Measurements from ENCODE around the gene TACSTD2.
"Not testable (repeated sequence)": the region's sequence is repeated elsewhere in the genome, so short reads cannot be mapped to it uniquely, and the experiment has no call there.

Gene TACSTD2

GRCh38 chr1:58586271-58586670 lies 9.2 kb upstream of the TACSTD2 start:
- no peak for DNase-seq

DNA sequence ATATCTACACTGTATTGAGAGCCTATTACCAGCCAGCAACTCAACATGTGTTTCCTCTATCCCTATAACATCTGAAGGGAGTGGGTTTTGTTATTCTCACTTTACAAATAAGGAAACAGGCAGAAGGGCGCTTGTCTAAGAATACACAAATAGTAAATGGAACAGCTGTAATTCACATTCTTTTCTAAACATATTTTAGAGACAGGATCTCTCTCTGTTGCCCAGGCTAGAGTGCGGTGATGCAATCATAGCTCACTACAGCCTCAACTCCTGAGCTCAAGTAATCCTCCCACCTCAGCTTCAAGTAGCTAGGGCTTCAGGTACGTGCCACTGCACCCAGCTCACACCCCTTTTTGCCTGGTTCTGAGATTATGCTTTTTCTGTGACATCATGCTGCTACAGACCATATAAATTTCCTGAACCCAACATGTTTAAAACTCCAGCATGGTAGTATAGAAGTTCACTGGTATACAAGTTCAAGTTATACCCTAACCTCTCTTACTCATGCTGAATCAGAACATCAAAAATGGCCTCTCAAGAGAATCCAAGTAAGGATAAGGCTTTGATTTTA lies 8.6 kb upstream of the TACSTD2 start:
- no peak for DNase-seq

DNA sequence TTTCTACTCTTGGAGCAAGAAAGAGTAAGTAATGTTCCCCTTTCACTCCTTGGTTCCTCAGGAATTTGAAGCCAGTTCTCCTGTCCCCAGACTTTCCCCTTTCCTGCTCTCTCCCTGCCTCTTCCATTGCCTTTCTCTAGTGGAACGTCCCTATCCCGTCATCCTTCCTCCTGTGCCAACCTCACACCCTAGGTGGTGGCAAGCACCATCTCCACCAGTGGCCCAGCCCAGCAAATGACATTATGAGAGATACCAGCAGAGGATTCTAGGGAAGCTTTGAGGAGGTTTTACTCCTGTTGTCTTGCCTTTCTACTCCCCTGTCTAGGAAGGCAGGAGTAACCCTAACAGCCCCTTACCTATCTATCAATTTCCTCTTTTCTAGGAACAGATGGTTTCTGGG lies 8.1 kb upstream of the TACSTD2 start:
- DNase-seq = no peak

DNA sequence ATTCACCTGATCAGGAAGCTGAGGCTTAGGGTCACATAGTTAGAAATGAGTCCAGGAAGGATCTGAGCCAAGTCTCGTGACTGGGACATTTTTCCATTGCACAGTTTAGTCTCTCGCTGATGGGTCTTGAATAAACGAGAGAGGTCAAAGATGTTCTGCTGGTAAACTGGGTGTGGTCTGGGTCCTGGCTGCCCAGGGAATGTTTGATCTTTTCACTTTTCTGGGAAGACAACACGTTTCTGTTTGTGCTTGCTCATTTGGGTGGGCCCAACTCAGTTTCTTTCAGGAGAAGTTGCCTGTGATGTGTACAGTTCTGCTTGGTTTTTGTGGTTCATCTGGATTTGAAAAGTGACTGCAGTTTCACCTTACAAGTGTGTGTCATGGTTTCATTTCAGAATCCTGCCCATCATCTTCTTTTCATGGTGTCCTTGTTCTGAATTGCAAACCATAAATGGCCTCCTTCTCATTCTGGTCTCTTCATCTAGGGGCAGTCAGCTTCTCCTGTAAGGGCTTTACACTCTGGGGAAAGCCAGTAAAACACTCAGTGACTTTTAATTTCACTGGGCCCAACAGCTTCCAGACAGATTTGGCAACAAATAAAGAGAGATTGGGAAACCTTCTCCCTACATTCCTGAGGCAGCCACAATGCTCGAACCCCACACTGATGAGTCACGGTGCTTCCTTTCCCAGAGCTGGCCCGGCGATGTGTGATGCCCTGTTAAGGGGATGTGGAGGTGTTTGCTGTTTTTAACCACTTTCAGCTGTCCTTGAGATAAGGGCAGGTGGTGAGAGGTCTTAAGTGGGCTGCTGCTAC lies 7.2 kb upstream of the TACSTD2 start:
- DNase-seq = no peak

DNA sequence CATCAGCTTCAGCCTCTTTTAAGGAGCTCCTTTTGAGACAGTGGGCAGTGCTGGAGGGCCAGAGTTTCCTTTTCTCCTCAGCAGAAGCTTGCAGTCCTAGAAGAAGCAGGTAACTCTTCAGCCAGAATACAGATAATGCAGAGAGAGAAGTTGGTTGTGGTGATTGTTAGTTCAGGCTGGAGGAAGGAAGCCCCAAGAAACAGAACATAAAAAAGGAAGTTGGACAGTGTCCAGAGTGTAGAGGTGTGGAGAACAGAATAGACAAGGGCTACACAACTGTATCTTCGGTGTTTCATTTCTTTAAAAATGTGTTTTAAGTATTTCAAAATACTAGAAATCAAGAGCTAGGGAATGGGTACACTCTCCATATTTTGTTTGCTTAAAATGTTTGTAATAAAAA lies 6.4 kb upstream of the TACSTD2 start:
- no peak for DNase-seq

- DNase-seq = not testable (repeated sequence)
These were observed 5.1 kb upstream of the TACSTD2 start for GRCh38 chr1:58582143-58582542.

GRCh38 chr1:58581641-58582040 lies 4.6 kb upstream of the TACSTD2 start:
- DNase-seq = no peak

DNA sequence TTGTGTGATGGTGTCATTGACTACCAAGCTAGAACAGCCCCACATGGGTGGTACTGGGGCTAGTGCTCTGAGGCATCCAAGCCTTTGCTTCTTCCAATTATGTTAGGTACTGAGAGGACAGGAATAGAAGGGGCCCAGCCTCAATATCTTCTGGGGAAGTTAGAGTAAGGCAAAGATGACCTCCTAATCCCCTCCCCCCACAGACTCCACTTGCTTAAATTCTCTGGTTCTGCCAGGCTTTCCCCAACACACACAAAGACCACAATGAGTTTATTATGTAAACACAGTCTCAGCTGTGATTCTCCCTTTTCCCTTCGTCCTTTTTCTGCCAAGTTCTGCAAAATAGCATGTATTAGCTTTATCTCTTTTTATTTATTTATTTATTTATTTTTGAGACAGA lies 3.1 kb upstream of the TACSTD2 start:
- DNase-seq = no peak

- DNase-seq = no peak
These were observed 590 bp upstream of the TACSTD2 start for GRCh38 chr1:58577654-58578030.

DNA sequence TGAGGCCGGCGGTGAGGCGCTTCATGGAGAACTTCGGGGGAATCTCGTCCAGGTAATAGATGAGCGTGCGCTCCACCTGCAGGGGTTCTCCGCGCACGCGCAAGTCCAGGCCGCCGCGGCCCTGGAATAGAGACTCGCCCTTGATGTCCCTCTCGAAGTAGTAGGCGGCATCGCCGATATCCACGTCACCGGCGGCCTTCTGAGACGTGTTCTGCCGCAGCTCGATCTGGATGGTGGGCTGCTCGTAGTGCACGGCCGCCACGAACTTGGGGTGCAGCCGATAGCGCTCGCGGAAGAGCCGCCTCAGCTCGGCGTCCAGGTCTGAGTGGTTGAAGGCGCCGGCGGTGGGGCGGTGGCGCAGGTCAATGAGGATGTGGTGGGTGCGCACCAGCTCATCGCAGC lies 726 bp downstream of the TACSTD2 start:
- DNase-seq = peak; percentile 25

DNA sequence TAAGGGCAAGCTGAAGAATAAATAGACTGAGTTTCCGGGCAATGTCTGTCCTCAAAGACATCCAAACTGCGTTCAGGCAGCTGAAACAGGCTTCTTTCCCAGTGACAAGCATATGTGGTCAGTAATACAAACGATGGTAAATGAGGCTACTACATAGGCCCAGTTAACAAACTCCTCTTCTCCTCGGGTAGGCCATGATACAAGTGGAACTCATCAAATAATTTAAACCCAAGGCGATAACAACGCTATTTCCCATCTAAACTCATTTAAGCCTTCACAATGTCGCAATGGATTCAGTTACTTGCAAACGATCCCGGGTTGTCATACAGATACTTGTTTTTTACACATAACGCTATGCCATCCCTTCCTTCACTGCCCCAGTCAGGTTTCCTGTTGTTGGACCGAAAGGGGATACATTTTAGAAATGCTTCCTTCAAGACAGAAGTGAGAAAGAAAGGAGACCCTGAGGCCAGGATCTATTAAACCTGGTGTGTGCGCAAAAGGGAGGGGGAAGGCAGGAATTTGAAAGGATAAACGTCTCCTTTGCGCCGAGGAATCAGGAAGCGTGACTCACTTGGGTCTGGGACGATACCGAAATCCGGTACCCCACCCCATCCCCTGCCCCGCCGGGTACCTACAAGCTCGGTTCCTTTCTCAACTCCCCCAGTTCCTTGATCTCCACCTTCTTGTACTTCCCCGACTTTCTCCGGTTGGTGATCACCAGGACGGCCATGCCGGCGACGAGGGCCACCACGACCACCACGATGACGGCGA lies 1.3 kb downstream of the TACSTD2 start:
- DNase-seq = no peak

DNA sequence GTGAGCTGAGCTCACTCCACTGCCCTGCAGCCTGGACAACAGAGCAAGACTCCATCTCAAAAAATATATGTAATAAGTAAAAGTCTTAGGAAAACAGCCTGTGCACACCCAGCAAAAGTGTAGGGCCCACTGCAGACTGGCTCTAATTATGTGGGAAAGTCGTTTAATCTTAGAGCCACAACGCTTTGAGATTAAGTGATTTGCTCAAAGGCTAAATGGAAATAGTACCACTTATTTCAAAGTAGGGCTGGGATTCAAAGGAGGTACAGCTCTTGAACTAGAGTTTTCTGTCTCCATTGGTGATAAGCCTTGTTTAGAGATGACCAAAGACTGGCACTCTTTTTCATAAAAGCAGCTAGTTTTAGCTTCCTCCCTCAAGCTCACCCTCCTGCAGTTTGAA lies 2.2 kb downstream of the TACSTD2 start:
- DNase-seq = no peak

DNA sequence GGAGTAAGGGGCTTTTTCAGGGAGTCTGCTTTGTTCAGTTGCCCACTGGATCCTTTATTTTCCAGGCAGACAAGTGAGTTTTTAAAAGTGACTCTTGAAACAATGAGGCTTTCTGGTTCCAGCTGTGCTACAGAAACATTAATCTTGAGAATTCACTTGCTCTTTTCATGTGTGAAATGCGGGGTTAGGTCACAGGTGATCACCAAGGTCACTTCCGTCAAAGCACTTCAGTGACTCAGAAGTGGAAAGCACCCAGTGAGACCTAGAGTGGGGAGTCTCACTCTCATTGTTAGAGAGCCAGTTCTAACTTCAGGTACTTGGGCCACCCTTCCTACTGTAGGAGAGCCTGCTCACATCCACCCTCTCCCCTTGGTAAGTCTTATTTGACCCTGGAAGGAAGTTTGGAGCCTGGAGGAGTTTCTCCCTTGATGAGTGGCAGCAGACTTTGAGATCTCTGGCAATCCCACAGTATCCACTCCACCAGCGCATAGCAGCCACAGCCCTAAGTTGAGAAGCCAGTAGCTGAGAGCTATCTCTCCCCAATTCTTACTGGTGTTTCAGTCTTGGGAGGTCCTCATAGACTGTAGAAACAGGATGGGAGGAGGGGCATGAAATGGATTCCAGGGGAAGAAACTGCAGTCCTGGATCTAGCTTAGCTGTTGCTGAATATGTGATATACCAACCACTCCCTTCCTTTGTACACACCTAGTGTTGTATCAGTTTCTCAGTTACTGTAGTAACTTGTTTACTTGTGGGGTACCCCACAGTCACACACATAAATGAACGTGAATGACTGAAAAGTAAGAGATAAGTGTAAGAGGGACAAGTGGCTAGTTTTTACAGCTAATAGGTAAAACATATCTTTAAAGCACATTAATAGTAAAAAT lies 3.1 kb downstream of the TACSTD2 start:
- no peak for DNase-seq

DNA sequence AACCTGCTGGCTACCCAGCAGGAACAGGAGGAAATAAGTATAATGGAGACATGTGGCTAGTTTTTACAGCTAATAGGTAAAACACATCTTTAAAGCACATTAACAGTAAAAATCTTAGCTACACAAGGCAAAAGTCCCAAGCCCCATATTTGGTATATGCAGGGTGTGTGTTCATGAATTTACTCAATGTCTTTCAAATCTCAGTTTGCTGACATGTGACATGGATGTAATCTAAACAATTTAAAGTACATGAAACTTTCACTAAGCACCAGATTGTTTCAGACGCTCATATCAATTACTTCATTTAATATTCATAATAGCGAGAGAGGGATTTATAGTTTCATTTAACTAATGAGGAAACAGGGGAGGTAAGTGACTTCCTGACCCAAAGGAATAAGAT lies 3.9 kb downstream of the TACSTD2 start:
- no peak for DNase-seq

- no peak for DNase-seq
These were observed 4.4 kb downstream of the TACSTD2 start for GRCh38 chr1:58572690-58573089.

GRCh38 chr1:58571616-58572015 lies 5.4 kb downstream of the TACSTD2 start:
- DNase-seq = no peak

GRCh38 chr1:58570817-58571216 lies 6.2 kb downstream of the TACSTD2 start:
- DNase-seq = no peak

GRCh38 chr1:58570094-58570493 lies 7.0 kb downstream of the TACSTD2 start:
- DNase-seq = no peak

DNA sequence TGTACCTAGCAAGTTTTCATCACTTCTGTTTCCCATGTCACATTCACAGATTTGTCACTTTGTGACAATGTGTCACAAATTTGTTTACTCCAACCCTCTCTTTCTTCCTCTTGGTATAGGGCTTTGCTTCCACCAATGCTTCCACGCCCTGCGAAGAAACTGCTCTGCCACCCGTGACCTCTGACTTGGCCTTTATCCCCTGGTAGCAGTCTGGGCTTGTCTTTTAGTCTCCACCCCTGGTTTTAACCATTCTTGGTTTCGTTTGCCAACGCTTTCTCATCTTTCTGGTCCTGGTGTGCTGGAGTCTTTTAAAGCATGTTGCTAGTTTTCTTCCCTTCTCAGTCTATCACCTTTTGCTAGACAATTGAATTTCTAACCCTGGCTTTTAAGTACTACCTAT lies 8.1 kb downstream of the TACSTD2 start:
- no peak for DNase-seq

DNA sequence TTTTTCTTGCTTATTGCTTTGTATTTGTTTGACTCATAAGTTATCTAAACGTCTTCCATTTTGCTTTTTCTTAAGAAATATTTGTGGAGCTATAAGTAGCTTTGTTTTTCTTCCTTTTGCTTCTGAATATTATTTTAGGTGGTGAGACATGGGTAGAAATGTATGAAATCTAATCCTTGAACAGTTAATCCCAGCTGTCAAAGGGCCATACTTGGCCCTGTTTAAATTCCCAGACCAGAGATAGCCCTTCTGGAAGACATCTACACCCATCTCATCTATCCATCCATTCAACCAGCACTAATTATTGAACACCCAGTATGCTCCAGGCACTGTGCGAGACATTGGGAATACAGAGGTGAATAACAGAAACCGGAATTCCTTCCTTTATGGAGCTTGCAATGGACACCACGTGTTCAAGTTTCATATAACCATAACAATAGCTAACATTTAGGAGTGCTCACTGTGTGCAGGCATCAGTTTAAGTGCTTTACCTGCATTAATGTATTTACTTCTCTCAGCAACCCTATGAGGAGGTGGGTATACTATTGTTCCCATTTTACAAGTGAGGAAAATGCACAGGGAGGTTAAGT lies 8.7 kb downstream of the TACSTD2 start:
- no peak for DNase-seq

- DNase-seq = no peak
These were observed 10.7 kb downstream of the TACSTD2 start for GRCh38 chr1:58566339-58566738.

DNA sequence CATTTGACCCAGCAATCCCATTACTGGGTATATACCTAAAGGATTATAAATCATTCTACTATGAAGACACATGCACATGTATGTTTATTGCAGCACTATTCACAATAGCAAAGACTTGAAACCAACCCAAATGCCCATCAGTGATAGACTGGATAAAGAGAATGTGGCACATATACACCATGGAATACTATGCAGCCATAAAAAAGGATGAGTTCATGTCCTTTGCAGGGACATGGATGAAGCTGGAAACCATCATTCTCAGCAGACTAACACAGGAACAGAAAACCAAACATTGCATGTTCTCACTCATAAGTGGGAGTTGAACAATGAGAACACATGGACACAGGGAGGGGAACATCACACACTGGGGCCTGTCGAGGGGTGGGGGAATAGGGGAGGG lies 13.3 kb downstream of the TACSTD2 start:
- not testable (repeated sequence) for DNase-seq

DNA sequence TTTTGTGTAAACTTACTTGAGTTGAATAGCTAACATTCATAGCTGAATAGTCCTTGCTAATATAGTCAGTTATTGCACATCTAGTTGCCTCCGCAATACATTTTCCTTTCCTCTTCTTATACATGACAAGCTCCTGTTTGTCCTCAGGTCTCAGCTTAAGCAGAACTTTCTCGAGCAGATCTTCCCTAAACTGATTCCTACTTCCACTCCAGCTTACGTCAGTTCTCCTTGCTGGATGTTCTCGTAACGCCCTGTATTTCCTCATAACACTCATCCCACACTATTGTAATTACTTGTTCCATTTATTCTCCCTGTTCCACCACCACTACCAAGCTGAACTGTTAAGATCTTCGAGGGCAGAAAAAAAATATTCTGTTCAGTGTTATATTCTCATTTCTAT lies 15.4 kb downstream of the TACSTD2 start:
- DNase-seq = no peak
